Mucosa of descending colon (tissue), 3 donors: ENCODE results near the gene RNF38. TPM values are rescaled to one million over a fixed set of nuclear protein-coding genes. Genes with fewer than 3 reads are reported as not detected.

Experiments
- ATAC-seq: fragments of 200-7000 bp; cut with Tn5 transposase; one replicate; pipeline ENCODE4 v1.9.1; 2020; ENCODE audit warnings: mild to moderate bottlenecking, moderate library complexity
- DNase-seq, 3 donors: peaks; one replicate each; pipeline ENCODE4 v3.0.0-alpha.2; 2020
- H3K36me3 ChIP-seq: fragments of 200-600 bp; one replicate; pipeline ENCODE4 v1.8.0; 2021; ENCODE audit warnings: low read depth, mild to moderate bottlenecking
- H3K4me1 ChIP-seq: fragments of 200-600 bp; one replicate; pipeline ENCODE4 v1.8.0; 2021; ENCODE audit warnings: low read depth, mild to moderate bottlenecking
- H3K4me3 ChIP-seq: fragments of 200-600 bp; one replicate; pipeline ENCODE4 v1.8.0; 2021; ENCODE audit warnings: mild to moderate bottlenecking
- H3K9me3 ChIP-seq: fragments of 200-600 bp; one replicate; pipeline ENCODE4 v1.8.0; 2021; ENCODE audit warnings: mild to moderate bottlenecking
- CTCF ChIP-seq: fragments of 200-600 bp; IDR thresholded peaks from one replicate; pipeline ENCODE4 v1.8.0; 2022; ENCODE audit warnings: antibody characterized with exemption, mild to moderate bottlenecking
- intact Hi-C, 2 donors: fragments of 100-400 bp; cut with DNase I in 1 of 2; cut with micrococcal nuclease in 1 of 2; formaldehyde crosslinking; loops; one replicate each; pipeline versions ENCODE4 v1.11.0 to v1.11.1; 2022; cut with DNase I, micrococcal nuclease
- total RNA-seq, 3 donors: library from RNA; stranded (reverse); fragmentation: NEBNext Ultra II Directional in 2 of 3; extraction: Animal tissue kit (Norgen Biotek cat#: 25700) in 2 of 3; gene quantifications; one replicate each; pipeline versions ENCODE4 v1.2.1 to v1.2.4, GENCODE V29; 2021 to 2023
- donor health status: DM: no; HTN: no; CAD: no; lungs with moderate emphysema.
- donor health status: DM: no; HTN: no; CAD: no.
- donor health status: DM: no; HTN: yes; CAD: no.

RNF38 gene
- total RNA-seq, 3 donors from 2014 or later, result 31.8 to 69.7 (median 43.1) TPM

- no peaks in the 10 kb centered on the region for H3K9me3 ChIP-seq
- intact Hi-C loops, result no loop called here
- DNase-seq (no peak), ATAC-seq (no peak)
- no peak overlapping the region for H3K4me3 ChIP-seq
- H3K36me3 ChIP-seq, result no peaks in the 10 kb centered on the region
- no peak for TF ChIP-seq CTCF
- no peaks in the 10 kb centered on the region for H3K4me1 ChIP-seq
Observed at GRCh38 chr9:36289836-36290435, 110.1 kb downstream of the RNF38 start.

GRCh38 chr9:36288070-36288469 is 112.0 kb downstream of the RNF38 start:
- intact Hi-C loops, result no loop called here

More at GRCh38 chr9:36288070-36288469, 112.0 kb downstream of the RNF38 start:
- no peak for DNase-seq
- H3K36me3 ChIP-seq, result no peaks in the 10 kb centered on the region
- ATAC-seq, result no peak
- no peaks in the 10 kb centered on the region for H3K9me3 ChIP-seq
- H3K4me1 ChIP-seq, result no peaks in the 10 kb centered on the region
- TF ChIP-seq CTCF, result no peak
- H3K4me3 ChIP-seq, result no peak overlapping the region

Other genes starting within 250 kb of the RNF38 start
- under 1 TPM in 1 of 3 donors, not detected in 2; 0.25 TPM for gene CCIN, start 230.9 kb downstream of the RNF38 start, total RNA-seq
- 100 to 1,000 TPM; 165 to 206 (median 174) TPM for gene CLTA, start 209.3 kb downstream of the RNF38 start, total RNA-seq
- 100 to 1,000 TPM in 1 of 3 donors, 10 to 100 TPM in 2; 56.6 to 107 (median 93.0) TPM for gene GNE, start 141.8 kb downstream of the RNF38 start, total RNA-seq
- gene MELK, start 172.6 kb upstream of the RNF38 start, total RNA-seq, result 10 to 100 TPM in 1 of 3 donors, 1 to 10 TPM in 2; 2.5 to 13.8 (median 4.5) TPM